Endothelial cell of umbilical vein (primary cell): ENCODE measurements around the gene STH. TPM values are rescaled to one million over a fixed set of nuclear protein-coding genes. Genes with fewer than 3 reads are reported as not detected.

Source experiments
- BruUV-seq: library from RNA; stranded (reverse); fragments of 400-500 nt; replicated peaks from 2 replicates; lab custom pipeline; 2021; lab: Mats Ljungman, UMichigan
- CTCF ChIA-PET: fragments of 300-600, 350-600 bp; sonication (Branson Sonifier 250); formaldehyde crosslinking; loops from one replicate; lab custom pipeline; 2021; ENCODE audit warnings: antibody characterized with exemption, inconsistent platforms; lab: Charles Lee
- POLR2A ChIA-PET: fragments of 300-600, 350-600 bp; sonication (Branson Sonifier 250); formaldehyde crosslinking; loops from one replicate; lab custom pipeline; 2021; ENCODE audit warnings: antibody characterized with exemption, inconsistent platforms; lab: Charles Lee
- DNase-seq: peaks from one replicate; pipeline ENCODE4 v3.0.0-alpha.2; 2011; ENCODE audit warnings: low read depth, low spot score
- FAIRE-seq: peaks from 2 replicates; lab custom pipeline; 2011; peaks lifted over from hg19 to GRCh38; lab: Jason Lieb, UNC
- H2AFZ ChIP-seq: 2 replicates; pipeline ENCODE4 v1.6.0; 2012; ENCODE audit warnings: low read depth, low read length, control low read depth, inconsistent platforms
- H3K27ac ChIP-seq: 2 replicates; pipeline ENCODE4 v1.5.1; 2011; ENCODE audit warnings: low read depth, mild to moderate bottlenecking, control low read depth, low read length, moderate library complexity; ENCODE audit not compliant: insufficient read depth
- H3K27me3 ChIP-seq, 2 experiments: 2 replicates each; pipeline versions ENCODE4 v1.6.0 to v1.6.1; 2011; ENCODE audit warnings: low read length in 2 of 2, mixed read lengths in 1 of 2; ENCODE audit not compliant: control insufficient read depth in 2 of 2, insufficient read depth in 2 of 2
- H3K36me3 ChIP-seq, 2 experiments: 2 replicates in 1 of 2; 3 replicates in 1 of 2; pipeline ENCODE4 v1.5.1; 2011; ENCODE audit warnings: low read length in 2 of 2, mild to moderate bottlenecking in 1 of 2, moderate library complexity in 1 of 2; ENCODE audit not compliant: control insufficient read depth in 2 of 2, insufficient read depth in 2 of 2; ENCODE audit errors: extremely low read depth in 1 of 2
- H3K4me1 ChIP-seq: 3 replicates; pipeline ENCODE4 v1.5.1; 2011; ENCODE audit warnings: mild to moderate bottlenecking, low read length; ENCODE audit not compliant: control insufficient read depth, insufficient read depth; ENCODE audit errors: extremely low read depth
- H3K4me2 ChIP-seq: 2 replicates; pipeline ENCODE4 v1.6.1; 2011; ENCODE audit warnings: low read length, control low read depth, mixed read lengths; ENCODE audit not compliant: insufficient read depth
- H3K4me3 ChIP-seq, 3 experiments: fragments of 200-600 bp in 1 of 3; sonication (generic), shearing (Covaris generic) in 1 of 3; replicated peaks in 1 of 3; 2 replicates each; pipeline ENCODE4 v1.5.1; 2011 to 2016; ENCODE audit warnings: control low read depth in 3 of 3, low read length in 3 of 3, mild to moderate bottlenecking in 2 of 3, inconsistent platforms in 1 of 3, low read depth in 1 of 3, moderate library complexity in 1 of 3; ENCODE audit not compliant: insufficient read depth in 1 of 3
- H3K79me2 ChIP-seq: 2 replicates; pipeline ENCODE4 v1.6.0; 2012; ENCODE audit warnings: low read length, inconsistent platforms; ENCODE audit not compliant: control insufficient read depth, insufficient read depth
- H3K9ac ChIP-seq: replicated peaks from 2 replicates; pipeline ENCODE3; 2011; ENCODE audit warnings: low read length, control low read depth; ENCODE audit not compliant: insufficient read depth; ENCODE audit errors: extremely low read depth
- H3K9me1 ChIP-seq: replicated peaks from 3 replicates; pipeline ENCODE4 v1.6.0; 2011; ENCODE audit warnings: mild to moderate bottlenecking, low read length; ENCODE audit not compliant: control insufficient read depth, insufficient read depth; ENCODE audit errors: extremely low read depth
- H3K9me3 ChIP-seq: replicated peaks from 2 replicates; pipeline ENCODE4 v1.5.1; 2012; ENCODE audit warnings: low read length, inconsistent platforms; ENCODE audit not compliant: control insufficient read depth, insufficient read depth
- H4K20me1 ChIP-seq: replicated peaks from 2 replicates; pipeline ENCODE3; 2011; ENCODE audit warnings: mild to moderate bottlenecking, low read length; ENCODE audit not compliant: control insufficient read depth, insufficient read depth; ENCODE audit errors: extremely low read depth
- EZH2 ChIP-seq: IDR thresholded peaks from 2 replicates; pipeline ENCODE4 v1.6.1; 2012; ENCODE audit warnings: borderline replicate concordance, low read depth, mild to moderate bottlenecking, moderate library complexity, low read length, inconsistent platforms; ENCODE audit not compliant: severe bottlenecking
- FOS ChIP-seq: IDR thresholded peaks from 2 replicates; pipeline ENCODE4 v1.6.1; 2011; ENCODE audit warnings: mild to moderate bottlenecking, low read length, moderate library complexity, borderline replicate concordance; ENCODE audit not compliant: insufficient read depth
- GATA2 ChIP-seq: IDR thresholded peaks from 2 replicates; pipeline ENCODE4 v1.7.0; 2011; ENCODE audit warnings: low read depth, mild to moderate bottlenecking, moderate library complexity, mixed read lengths, low read length; ENCODE audit not compliant: insufficient read length, insufficient read depth
- JUN ChIP-seq: IDR thresholded peaks from 2 replicates; pipeline ENCODE4 v1.6.1; 2011; ENCODE audit warnings: borderline replicate concordance, low read depth; ENCODE audit not compliant: insufficient read length, insufficient read depth
- MYC ChIP-seq: IDR thresholded peaks from one replicate; pipeline ENCODE4 v1.6.1; 2011; ENCODE audit warnings: mild to moderate bottlenecking, low read depth, low read length
- POLR2A ChIP-seq: IDR thresholded peaks from 2 replicates; pipeline ENCODE4 v1.6.1; 2012; ENCODE audit warnings: low read depth, mild to moderate bottlenecking, control low read depth, low read length
- POLR2AphosphoS5 ChIP-seq: IDR thresholded peaks from 2 replicates; pipeline ENCODE4 v1.6.1; 2012; ENCODE audit warnings: low read depth, mild to moderate bottlenecking, control low read depth, low read length, moderate library complexity; ENCODE audit not compliant: insufficient read depth
- dilution Hi-C: fragments of 300-500 bp; cut with MboI; formaldehyde crosslinking; loops from one replicate; pipeline ENCODE4 v1.15.0; 2019; ENCODE audit warnings: low sequenced_read_pairs; ENCODE audit not compliant: extremely low pct_ligation_motif_present
- intact Hi-C: fragments of 100-400 bp; cut with micrococcal nuclease; formaldehyde crosslinking; loops from one replicate; pipeline ENCODE4 v1.10.0; 2022
- polyA plus RNA-seq, 4 experiments: library from polyadenylated mRNA; depleted of rRNA in 3 of 4; stranded (reverse) in 3 of 4; unstranded in 1 of 4; fragments of >200 nt; gene quantifications; 2 replicates each; pipeline versions ENCODE4 v1.2.1 to v1.2.3, GENCODE V29; 2011 to 2012; ENCODE audit warnings: missing spikeins in 1 of 4
- total RNA-seq: library from RNA; stranded (reverse); gene quantifications from 2 replicates; pipeline ENCODE4 v1.2.3, GENCODE V29; 2021
- TF ChIP-seq, protein P1 (sequence below), 2 donors: IDR thresholded peaks; 1 replicate in 1 of 2; 2 replicates in 1 of 2; pipeline ENCODE4 v1.5.1; 2011; ENCODE audit warnings: low read length in 2 of 2, mild to moderate bottlenecking in 2 of 2, moderate library complexity in 2 of 2, control low read depth in 1 of 2, inconsistent platforms in 1 of 2, low read depth in 1 of 2; ENCODE audit not compliant: insufficient read depth in 1 of 2; ENCODE audit errors: extremely low read depth in 1 of 2
- TF ChIP-seq, protein P2 (sequence below): IDR thresholded peaks from 2 replicates; pipeline ENCODE4 v1.6.1; 2011; ENCODE audit not compliant: insufficient read depth, insufficient read length

Gene STH
- total and polyA plus RNA-seq, 2 donors (not counting 3 experiments of a cell fraction or from before 2014, with no cell fraction given) = not detected

DNA sequence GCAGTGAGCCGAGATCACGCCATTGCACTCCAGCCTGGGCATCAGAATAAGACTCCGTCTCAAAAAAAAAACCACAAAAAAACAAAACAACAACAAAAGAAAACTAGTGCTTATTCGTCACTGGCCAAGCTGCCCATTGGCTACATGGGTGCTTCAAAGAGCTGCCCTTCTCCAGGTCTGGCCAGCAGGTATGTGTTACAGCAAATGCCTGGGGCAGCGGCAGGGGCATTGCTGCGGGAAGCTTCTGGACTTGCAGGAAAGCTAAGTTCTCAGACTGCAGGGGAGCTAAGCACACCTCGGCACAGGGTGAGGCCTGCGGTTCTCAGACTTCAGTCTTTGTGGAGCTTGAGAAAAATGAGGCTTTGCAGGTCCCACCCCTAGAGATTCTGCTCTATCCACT is 4.1 kb upstream of the STH start:
- Histone ChIP-seq H3K9me3 (no peaks in the 10 kb centered on the region), H3K4me2 (no peak overlapping the region), H3K27me3 (no peaks in the 10 kb centered on the region), H3K4me3 (no peak overlapping the region), H2AFZ (no peak overlapping the region), H3K27ac (no peak overlapping the region), H3K4me1 (no peaks in the 10 kb centered on the region), H3K79me2 (no peaks in the 10 kb centered on the region), H4K20me1 (no peaks in the 10 kb centered on the region), H3K9ac (no peak overlapping the region), H3K36me3 (no peaks in the 10 kb centered on the region), H3K9me1 (no peaks in the 10 kb centered on the region)
- FAIRE-seq (no peak), DNase-seq (no peak)
- BruUV-seq = no TSS peak
- intact Hi-C loops (no loop called here), dilution Hi-C loops (no loop called here)
- ChIA-PET CTCF (interaction anchor here (0.7 to 1.6 kb wide), 4 partner anchors 9 to 218 kb away, joined by 3 to 6 read pairs (median 4); no protein-coding TSS in a partner anchor), POLR2A (no interaction called here)
- TF ChIP-seq FOS (no peak), EZH2 (no peak)

DNA sequence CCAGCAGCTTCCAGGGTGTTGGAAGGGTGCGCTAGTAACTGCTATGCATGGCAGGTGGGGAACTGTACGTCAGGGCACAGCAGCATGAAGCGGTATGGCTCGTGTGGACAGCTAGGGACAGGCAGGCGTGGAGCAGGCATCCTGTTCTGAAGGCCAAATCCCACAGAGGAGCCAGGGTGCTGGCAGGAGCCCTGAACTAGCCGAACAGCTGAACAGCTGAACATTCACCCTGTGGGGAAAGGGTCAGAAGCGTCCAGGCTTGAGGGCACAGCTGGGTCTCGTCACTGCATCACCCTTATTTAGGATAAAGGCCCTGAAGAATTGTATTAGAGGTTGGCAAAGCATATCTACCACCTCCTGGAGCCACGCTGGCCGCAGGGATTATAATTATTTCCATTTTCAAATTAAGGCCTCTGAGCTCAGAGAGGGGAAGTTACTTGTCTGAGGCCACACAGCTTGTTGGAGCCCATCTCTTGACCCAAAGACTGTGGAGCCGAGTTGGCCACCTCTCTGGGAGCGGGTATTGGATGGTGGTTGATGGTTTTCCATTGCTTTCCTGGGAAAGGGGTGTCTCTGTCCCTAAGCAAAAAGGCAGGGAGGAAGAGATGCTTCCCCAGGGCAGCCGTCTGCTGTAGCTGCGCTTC is 3.3 kb upstream of the STH start:
- no peak overlapping the region for H3K4me2 ChIP-seq
- DNase-seq (no peak), FAIRE-seq (no peak)
- no peak overlapping the region for H3K27ac ChIP-seq
- POLR2A ChIA-PET = no interaction called here
- H3K79me2 ChIP-seq = no peaks in the 10 kb centered on the region
- CTCF ChIA-PET = interaction anchor here (1.1 to 1.6 kb wide), 3 partner anchors 9 to 217 kb away, joined by 3 to 6 read pairs (median 5); no protein-coding TSS in a partner anchor
- no peak overlapping the region for H2AFZ ChIP-seq
- no peak overlapping the region for H3K4me3 ChIP-seq
- intact Hi-C loops = no loop called here
- dilution Hi-C loops = no loop called here
- no TSS peak for BruUV-seq
- no peak for TF ChIP-seq POLR2A
- TF ChIP-seq FOS = no peak
- no peak for TF ChIP-seq MYC
- TF ChIP-seq EZH2 = no peak
- TF ChIP-seq, protein P1, sequence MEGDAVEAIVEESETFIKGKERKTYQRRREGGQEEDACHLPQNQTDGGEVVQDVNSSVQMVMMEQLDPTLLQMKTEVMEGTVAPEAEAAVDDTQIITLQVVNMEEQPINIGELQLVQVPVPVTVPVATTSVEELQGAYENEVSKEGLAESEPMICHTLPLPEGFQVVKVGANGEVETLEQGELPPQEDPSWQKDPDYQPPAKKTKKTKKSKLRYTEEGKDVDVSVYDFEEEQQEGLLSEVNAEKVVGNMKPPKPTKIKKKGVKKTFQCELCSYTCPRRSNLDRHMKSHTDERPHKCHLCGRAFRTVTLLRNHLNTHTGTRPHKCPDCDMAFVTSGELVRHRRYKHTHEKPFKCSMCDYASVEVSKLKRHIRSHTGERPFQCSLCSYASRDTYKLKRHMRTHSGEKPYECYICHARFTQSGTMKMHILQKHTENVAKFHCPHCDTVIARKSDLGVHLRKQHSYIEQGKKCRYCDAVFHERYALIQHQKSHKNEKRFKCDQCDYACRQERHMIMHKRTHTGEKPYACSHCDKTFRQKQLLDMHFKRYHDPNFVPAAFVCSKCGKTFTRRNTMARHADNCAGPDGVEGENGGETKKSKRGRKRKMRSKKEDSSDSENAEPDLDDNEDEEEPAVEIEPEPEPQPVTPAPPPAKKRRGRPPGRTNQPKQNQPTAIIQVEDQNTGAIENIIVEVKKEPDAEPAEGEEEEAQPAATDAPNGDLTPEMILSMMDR (IDR thresholded peaks at IDR 0.05; ENCODE audit: extremely low read depth in 1 of 2, insufficient read depth in 1 of 2, low read depth in 1 of 2, low read length in 2 of 2) = no peak
- no peak for TF ChIP-seq GATA2
- TF ChIP-seq POLR2AphosphoS5 = no peak
- no peak for TF ChIP-seq JUN
- TF ChIP-seq, protein P2, sequence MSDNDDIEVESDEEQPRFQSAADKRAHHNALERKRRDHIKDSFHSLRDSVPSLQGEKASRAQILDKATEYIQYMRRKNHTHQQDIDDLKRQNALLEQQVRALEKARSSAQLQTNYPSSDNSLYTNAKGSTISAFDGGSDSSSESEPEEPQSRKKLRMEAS = no peak
- H4K20me1 ChIP-seq = no peaks in the 10 kb centered on the region
- H3K9ac ChIP-seq = no peak overlapping the region
- no peaks in the 10 kb centered on the region for H3K36me3 ChIP-seq
- no peaks in the 10 kb centered on the region for H3K9me3 ChIP-seq
- no peaks in the 10 kb centered on the region for H3K27me3 ChIP-seq
- H3K9me1 ChIP-seq = no peaks in the 10 kb centered on the region
- H3K4me1 ChIP-seq = no peaks in the 10 kb centered on the region
